Heart left ventricle (tissue), 13 donors: ENCODE data around the gene F13A1.

Source experiments
- POLR2A ChIP-seq, 2 donors: fragments of 450-650 bp; IDR thresholded peaks; one replicate each; pipeline ENCODE4 v1.6.1; 2017; ENCODE audit warnings: antibody characterized with exemption in 2 of 2, mild to moderate bottlenecking in 2 of 2, moderate library complexity in 2 of 2
- TF ChIP-seq, protein P1 (sequence below), 12 donors: fragments of 200-600 bp; sonication (generic) in 4 of 12; IDR thresholded peaks; one replicate each; pipeline versions ENCODE4 v1.5.0 to v1.8.0; 2018 to 2022; ENCODE audit warnings: antibody characterized with exemption in 12 of 12, mild to moderate bottlenecking in 5 of 12
- donor health status: ischemic (EF 13 %, LVEDD 7.1; RV severe dilation, severe dysfunction).
- donor health status: DM: no; HTN: yes; CAD: no.
- donor health status: DM: no; HTN: no; CAD: no.
- donor health status: ischemic (EF 25% LVEDD 6.9; RV normal size, moderate dysfunction).
- donor health status: ischemic (EF 25% LVEDD 5.7; RV mildly dilated, moderate dysfunction).
- donor health status: ischemic (EF 35%, LVEDD 5.7; RV mildly dilated, moderate dysfunction).
- donor health status: nonischemic (EF 11% LVEDD 7.7; RV severe dilation, severe dysfunction).
- donor health status: DM: yes; HTN: yes; CAD: no.
- donor health status: PGD.
- donor health status: ischemic (EF 29% LVEDD 5.4; RV normal size, mild dysfunction).
- donor health status: nonischemic (EF 23%, LVEDD 6.1; RV moderate dilation, normal function).

DNA sequence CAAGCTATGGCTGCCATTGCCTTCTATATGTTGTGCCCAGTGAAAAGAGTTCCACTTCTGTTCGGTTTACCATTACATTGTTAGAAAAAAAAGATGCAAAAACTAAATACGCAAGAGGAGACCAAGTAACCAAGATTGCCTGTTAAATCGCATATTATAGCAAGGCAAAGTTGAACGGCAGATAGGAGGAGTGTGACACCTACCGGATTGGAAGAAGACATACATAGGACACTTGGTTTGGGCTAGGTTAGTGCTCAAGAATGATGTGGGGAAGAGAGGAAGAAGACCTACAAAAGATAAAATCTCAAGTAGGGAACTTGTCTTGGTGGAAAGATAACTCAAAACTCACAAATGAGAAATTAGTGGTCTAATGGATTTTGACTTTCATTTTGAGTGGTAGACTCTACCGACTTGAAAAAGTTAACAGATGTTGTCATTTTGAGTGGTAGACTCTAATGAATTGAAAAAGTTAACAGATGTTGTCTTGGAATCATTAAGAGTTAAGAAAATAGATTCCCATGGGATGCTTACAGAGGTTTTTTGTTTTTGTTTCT, 95.5 kb downstream of the F13A1 start:
- TF ChIP-seq, protein P1, sequence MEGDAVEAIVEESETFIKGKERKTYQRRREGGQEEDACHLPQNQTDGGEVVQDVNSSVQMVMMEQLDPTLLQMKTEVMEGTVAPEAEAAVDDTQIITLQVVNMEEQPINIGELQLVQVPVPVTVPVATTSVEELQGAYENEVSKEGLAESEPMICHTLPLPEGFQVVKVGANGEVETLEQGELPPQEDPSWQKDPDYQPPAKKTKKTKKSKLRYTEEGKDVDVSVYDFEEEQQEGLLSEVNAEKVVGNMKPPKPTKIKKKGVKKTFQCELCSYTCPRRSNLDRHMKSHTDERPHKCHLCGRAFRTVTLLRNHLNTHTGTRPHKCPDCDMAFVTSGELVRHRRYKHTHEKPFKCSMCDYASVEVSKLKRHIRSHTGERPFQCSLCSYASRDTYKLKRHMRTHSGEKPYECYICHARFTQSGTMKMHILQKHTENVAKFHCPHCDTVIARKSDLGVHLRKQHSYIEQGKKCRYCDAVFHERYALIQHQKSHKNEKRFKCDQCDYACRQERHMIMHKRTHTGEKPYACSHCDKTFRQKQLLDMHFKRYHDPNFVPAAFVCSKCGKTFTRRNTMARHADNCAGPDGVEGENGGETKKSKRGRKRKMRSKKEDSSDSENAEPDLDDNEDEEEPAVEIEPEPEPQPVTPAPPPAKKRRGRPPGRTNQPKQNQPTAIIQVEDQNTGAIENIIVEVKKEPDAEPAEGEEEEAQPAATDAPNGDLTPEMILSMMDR (IDR thresholded peaks at IDR 0.05), result no peak
- TF ChIP-seq POLR2A (IDR thresholded peaks at IDR 0.05), result no peak
